ENCODE results near the gene ZNF804A.
"Not testable (repeated sequence)": the region's sequence is repeated elsewhere in the genome, so short reads cannot be mapped to it uniquely, and the experiment has no call there.

Gene ZNF804A

DNA sequence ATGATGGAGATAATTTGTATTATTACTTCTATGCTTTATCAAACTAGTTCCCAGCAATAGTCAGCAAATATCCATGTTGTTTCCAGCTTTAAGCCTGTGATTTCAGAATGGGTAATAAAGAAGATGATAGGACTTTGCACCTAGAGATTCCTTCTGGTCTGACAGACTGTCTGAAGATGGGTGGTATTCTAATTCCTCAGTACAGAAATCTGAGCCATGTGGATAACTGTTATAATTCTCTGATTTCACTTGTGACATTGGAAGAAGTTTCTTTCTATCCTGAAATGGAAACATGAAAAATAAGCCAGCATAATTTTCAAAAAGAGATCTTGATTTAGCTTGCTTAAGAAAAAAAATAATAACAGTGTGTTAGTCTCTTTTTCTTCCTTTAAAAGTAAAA, 130.1 kb downstream of the ZNF804A start:
- Mint-ChIP-seq H3K4me1 (ENCODE audit: low read depth) (no peaks in the 10 kb centered on the region), H3K36me3 (no peaks in the 10 kb centered on the region), H3K9me3 (ENCODE audit: low read depth) (peaks cover 8% of the 10 kb centered on the region), H3K27me3 (no peaks in the 10 kb centered on the region), H3K27ac (no peak overlapping the region), H3K4me3 (no peak overlapping the region)

DNA sequence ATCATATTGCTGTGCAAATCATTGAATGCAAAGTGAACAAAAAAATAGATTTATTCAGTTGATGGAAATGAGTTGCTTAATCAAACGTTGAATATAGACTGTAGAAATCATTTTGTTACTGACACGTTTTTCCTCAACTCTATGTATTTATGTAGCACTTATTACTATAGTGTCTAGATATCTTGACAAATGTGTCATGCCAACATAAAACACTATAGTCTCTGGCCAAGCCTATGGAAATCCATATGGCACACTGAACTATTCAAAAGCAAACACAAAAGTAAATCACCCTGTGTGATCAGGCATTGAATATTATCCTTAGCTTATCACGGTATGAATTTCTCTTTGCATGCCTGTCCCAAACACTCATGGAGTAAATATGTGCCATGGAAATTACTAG, 131.3 kb downstream of the ZNF804A start:
- no peak overlapping the region for H3K27ac Mint-ChIP-seq
- no peak overlapping the region for H3K4me3 Mint-ChIP-seq
- H3K27me3 Mint-ChIP-seq = no peaks in the 10 kb centered on the region
- H3K36me3 Mint-ChIP-seq = no peaks in the 10 kb centered on the region
- H3K4me1 Mint-ChIP-seq (ENCODE audit: low read depth) = no peaks in the 10 kb centered on the region
- peaks cover 8% of the 10 kb centered on the region for H3K9me3 Mint-ChIP-seq (ENCODE audit: low read depth)

DNA sequence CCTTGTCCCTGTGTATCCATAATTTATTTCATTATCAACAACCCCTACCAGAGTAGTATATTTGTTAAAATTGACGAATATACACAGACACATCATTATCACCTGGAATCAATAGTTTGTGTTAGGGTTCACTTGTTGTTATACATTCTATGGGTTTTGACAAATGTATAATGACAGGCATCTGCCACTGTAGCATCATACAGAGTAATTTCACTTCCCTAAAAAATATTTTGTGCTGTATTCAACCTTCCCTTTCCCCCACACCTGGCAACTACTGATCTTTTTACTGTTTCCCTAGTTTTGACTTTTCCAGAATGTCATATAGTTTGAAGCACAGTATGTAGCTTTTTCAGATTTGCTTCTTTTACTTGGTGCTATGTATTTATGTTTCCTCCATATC, 132.0 kb downstream of the ZNF804A start:
- H3K36me3 Mint-ChIP-seq = no peaks in the 10 kb centered on the region
- no peaks in the 10 kb centered on the region for H3K4me1 Mint-ChIP-seq (ENCODE audit: low read depth)
- no peaks in the 10 kb centered on the region for H3K27me3 Mint-ChIP-seq
- H3K4me3 Mint-ChIP-seq = no peak overlapping the region
- H3K9me3 Mint-ChIP-seq (ENCODE audit: low read depth) = peaks cover 8% of the 10 kb centered on the region
- no peak overlapping the region for H3K27ac Mint-ChIP-seq

DNA sequence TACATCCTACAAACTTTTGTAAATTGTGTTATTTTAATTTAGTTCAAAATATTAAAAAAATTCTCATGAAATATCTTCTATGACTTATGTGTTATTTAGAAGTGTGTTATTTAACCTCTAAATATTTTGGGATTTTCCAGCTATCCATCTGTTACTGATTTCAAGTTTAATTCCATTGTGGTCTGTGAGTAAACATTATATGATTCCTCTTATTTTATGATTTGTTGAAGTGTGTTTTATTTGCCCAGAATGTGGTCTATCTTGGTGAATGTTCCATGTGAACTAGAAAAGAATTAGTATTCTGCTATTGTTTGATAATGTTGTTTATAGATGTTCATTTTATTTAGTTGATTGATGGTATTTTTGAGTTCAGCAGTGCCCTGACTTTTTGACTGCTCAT, 136.0 kb downstream of the ZNF804A start:
- H3K4me3 Mint-ChIP-seq = no peak overlapping the region
- H3K27ac Mint-ChIP-seq = no peak overlapping the region
- no peaks in the 10 kb centered on the region for H3K36me3 Mint-ChIP-seq
- H3K27me3 Mint-ChIP-seq = no peaks in the 10 kb centered on the region
- H3K9me3 Mint-ChIP-seq (ENCODE audit: low read depth) = peaks cover 8% of the 10 kb centered on the region
- no peaks in the 10 kb centered on the region for H3K4me1 Mint-ChIP-seq (ENCODE audit: low read depth)

DNA sequence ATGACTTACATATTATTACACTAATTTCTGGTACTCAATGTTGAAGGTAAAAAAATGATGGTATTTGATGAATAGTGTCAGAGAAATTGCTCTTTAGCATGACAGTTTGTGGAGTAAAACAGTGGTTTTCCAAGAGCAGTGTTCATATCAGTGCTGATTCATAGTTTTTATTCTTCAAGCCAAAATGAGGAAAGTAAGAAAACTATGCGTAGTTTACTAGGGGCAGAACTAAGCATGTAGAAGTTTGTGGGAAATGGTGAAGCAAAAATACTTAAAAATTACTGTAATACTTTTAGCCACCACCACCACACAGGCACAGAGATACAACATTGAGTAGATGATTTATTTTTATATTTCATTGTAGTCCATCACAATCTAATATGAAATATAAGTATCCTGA, 137.3 kb downstream of the ZNF804A start:
- Mint-ChIP-seq H3K36me3 (no peaks in the 10 kb centered on the region), H3K4me3 (no peak overlapping the region), H3K27ac (no peak overlapping the region), H3K4me1 (ENCODE audit: low read depth) (no peaks in the 10 kb centered on the region), H3K27me3 (no peaks in the 10 kb centered on the region), H3K9me3 (ENCODE audit: low read depth) (peaks cover 8% of the 10 kb centered on the region)

GRCh38 chr2:184743096-184743495, 144.8 kb downstream of the ZNF804A start:
- Mint-ChIP-seq H3K9me3 (ENCODE audit: low read depth) (peaks cover 7% of the 10 kb centered on the region), H3K36me3 (no peaks in the 10 kb centered on the region), H3K27ac (no peak overlapping the region), H3K27me3 (no peaks in the 10 kb centered on the region), H3K4me3 (no peak overlapping the region), H3K4me1 (ENCODE audit: low read depth) (no peaks in the 10 kb centered on the region)

- no peaks in the 10 kb centered on the region for H3K36me3 Mint-ChIP-seq
- no peaks in the 10 kb centered on the region for H3K27me3 Mint-ChIP-seq
- H3K4me3 Mint-ChIP-seq = no peak overlapping the region
- peaks cover 12% of the 10 kb centered on the region for H3K9me3 Mint-ChIP-seq (ENCODE audit: low read depth)
- no peaks in the 10 kb centered on the region for H3K4me1 Mint-ChIP-seq (ENCODE audit: low read depth)
- no peak overlapping the region for H3K27ac Mint-ChIP-seq
These were observed 157.8 kb downstream of the ZNF804A start for GRCh38 chr2:184756161-184756560.

DNA sequence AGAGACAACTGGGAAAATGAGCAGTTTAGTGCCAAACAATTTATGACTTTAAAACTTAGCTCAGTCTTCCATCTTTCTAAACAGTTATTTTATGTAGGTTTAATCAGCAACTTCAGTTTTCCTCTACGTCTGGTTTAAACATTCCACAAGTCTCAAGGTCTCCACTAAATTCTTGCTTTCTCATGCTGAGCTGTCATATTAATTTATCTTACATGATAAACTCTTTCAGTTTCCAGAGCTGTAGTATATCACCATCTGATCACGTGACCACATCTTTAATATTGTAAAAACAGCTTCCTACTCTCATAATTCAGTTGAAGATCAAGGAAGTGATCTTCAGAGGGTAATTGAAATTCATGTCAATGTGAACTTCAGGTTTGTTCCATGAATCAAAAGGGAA, 158.6 kb downstream of the ZNF804A start:
- H3K9me3 Mint-ChIP-seq (ENCODE audit: low read depth) = peaks cover 6% of the 10 kb centered on the region
- no peak overlapping the region for H3K4me3 Mint-ChIP-seq
- H3K36me3 Mint-ChIP-seq = no peaks in the 10 kb centered on the region
- H3K4me1 Mint-ChIP-seq (ENCODE audit: low read depth) = no peaks in the 10 kb centered on the region
- H3K27ac Mint-ChIP-seq = no peak overlapping the region
- no peaks in the 10 kb centered on the region for H3K27me3 Mint-ChIP-seq

- H3K9me3 Mint-ChIP-seq (ENCODE audit: low read depth); H3K4me3 Mint-ChIP-seq; H3K27me3 Mint-ChIP-seq; H3K36me3 Mint-ChIP-seq; H3K4me1 Mint-ChIP-seq (ENCODE audit: low read depth); H3K27ac Mint-ChIP-seq: not testable (repeated sequence)
These were observed 161.4 kb downstream of the ZNF804A start for GRCh38 chr2:184759557-184760255.

- H3K4me1 Mint-ChIP-seq (ENCODE audit: low read depth) = no peaks in the 10 kb centered on the region
- H3K27ac Mint-ChIP-seq = no peak overlapping the region
- no peaks in the 10 kb centered on the region for H3K36me3 Mint-ChIP-seq
- peaks cover 6% of the 10 kb centered on the region for H3K9me3 Mint-ChIP-seq (ENCODE audit: low read depth)
- H3K4me3 Mint-ChIP-seq = no peak overlapping the region
- H3K27me3 Mint-ChIP-seq = no peaks in the 10 kb centered on the region
These were observed 162.6 kb downstream of the ZNF804A start for GRCh38 chr2:184760931-184761330.

DNA sequence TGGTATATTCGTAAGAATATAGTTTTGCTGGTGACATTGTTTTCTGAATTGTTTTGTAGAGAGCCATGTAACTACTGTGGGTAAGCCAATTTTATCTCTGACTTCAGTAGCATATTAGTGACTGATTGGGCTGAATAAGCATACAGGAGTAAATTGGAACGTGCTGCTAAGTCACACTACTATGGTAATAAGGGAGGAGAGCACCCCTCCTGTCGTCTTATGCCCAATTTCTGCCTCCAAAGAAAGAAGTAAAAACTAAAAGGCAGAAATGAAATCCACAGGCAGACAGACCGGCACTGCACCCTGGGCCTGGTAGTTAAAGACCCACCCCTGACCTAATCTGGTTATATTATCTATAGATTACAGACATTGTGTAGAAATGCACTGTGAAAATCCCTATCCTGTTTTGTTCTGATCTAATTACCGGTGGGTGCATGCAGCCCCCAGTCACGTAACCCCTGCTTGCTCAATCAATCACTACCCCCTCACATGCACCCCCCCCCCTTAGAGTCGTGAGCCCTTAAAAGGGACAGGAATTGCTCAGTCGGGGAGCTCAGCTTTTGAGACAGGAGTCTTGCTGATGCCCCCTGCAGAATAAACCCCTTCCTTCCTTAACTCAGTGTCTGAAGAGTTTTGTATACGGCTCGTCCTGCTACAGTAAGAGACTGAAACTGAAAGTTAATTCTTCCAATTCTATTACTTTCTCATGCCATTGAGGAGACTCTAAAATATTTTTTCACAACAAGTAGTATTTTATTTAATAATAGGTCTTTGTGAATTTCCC, 167.0 kb downstream of the ZNF804A start:
- Mint-ChIP-seq H3K9me3 (ENCODE audit: low read depth) (no peaks in the 10 kb centered on the region), H3K27ac (no peak overlapping the region), H3K27me3 (no peaks in the 10 kb centered on the region), H3K4me1 (ENCODE audit: low read depth) (no peaks in the 10 kb centered on the region), H3K36me3 (no peaks in the 10 kb centered on the region), H3K4me3 (no peak overlapping the region)

- no peak overlapping the region for H3K4me3 Mint-ChIP-seq
- no peaks in the 10 kb centered on the region for H3K4me1 Mint-ChIP-seq (ENCODE audit: low read depth)
- no peaks in the 10 kb centered on the region for H3K36me3 Mint-ChIP-seq
- no peak overlapping the region for H3K27ac Mint-ChIP-seq
- no peaks in the 10 kb centered on the region for H3K27me3 Mint-ChIP-seq
- H3K9me3 Mint-ChIP-seq (ENCODE audit: low read depth) = no peaks in the 10 kb centered on the region
These were observed 168.7 kb downstream of the ZNF804A start for GRCh38 chr2:184767059-184767458.

DNA sequence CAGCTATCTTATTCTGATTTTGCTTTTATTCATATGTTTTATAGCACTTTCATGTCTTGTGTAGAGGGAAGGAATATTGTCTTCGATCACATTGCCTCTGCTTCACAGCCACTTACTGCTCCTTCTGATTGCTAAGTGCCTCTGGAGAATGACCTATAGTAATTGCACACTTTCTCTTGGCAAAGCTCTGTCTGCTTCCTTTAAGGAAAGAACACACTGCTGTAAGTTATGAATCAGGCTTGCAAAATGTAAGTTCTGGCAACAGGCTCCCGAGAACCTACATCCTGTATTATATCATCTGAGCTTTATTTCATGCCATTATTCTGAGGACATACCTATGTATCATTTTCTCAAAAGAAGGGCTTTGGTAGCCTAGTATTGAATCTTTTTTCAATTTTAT, 170.7 kb downstream of the ZNF804A start:
- Mint-ChIP-seq H3K4me1 (ENCODE audit: low read depth) (no peaks in the 10 kb centered on the region), H3K27me3 (no peaks in the 10 kb centered on the region), H3K9me3 (ENCODE audit: low read depth) (peaks cover 5% of the 10 kb centered on the region), H3K4me3 (no peak overlapping the region), H3K27ac (no peak overlapping the region), H3K36me3 (no peaks in the 10 kb centered on the region)

GRCh38 chr2:184769686-184770085, 171.4 kb downstream of the ZNF804A start:
- H3K27ac Mint-ChIP-seq = no peak overlapping the region
- H3K4me1 Mint-ChIP-seq (ENCODE audit: low read depth) = no peaks in the 10 kb centered on the region
- no peaks in the 10 kb centered on the region for H3K36me3 Mint-ChIP-seq
- H3K4me3 Mint-ChIP-seq = no peak overlapping the region
- no peaks in the 10 kb centered on the region for H3K27me3 Mint-ChIP-seq
- peaks cover 5% of the 10 kb centered on the region for H3K9me3 Mint-ChIP-seq (ENCODE audit: low read depth)

DNA sequence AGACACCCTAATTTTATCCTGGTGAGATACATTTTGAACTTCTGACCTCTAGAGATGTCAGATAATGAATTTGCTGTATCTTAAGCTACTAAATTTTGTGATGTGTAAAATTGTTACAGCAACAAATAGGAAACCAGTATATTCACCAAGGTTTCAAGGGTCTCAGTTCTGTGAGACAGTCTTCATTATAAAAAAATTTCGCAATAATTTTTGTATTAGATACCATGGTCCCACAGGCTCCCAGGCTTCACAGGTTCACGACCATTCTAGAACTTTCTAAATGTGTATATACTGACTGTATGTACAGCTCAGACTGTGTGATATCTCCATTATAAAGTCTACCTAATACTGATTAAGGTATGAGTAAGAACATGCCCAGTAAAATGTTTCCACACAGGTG, 181.4 kb downstream of the ZNF804A start:
- Mint-ChIP-seq H3K27me3 (no peaks in the 10 kb centered on the region), H3K36me3 (no peaks in the 10 kb centered on the region), H3K4me1 (ENCODE audit: low read depth) (no peaks in the 10 kb centered on the region), H3K9me3 (ENCODE audit: low read depth) (peaks cover 24% of the 10 kb centered on the region), H3K27ac (no peak overlapping the region), H3K4me3 (no peak overlapping the region)

GRCh38 chr2:184780384-184780783, 182.1 kb downstream of the ZNF804A start:
- Mint-ChIP-seq H3K9me3 (ENCODE audit: low read depth) (peaks cover 24% of the 10 kb centered on the region), H3K27me3 (no peaks in the 10 kb centered on the region), H3K4me3 (no peak overlapping the region), H3K4me1 (ENCODE audit: low read depth) (no peaks in the 10 kb centered on the region), H3K27ac (no peak overlapping the region), H3K36me3 (no peaks in the 10 kb centered on the region)
